A549 (cell line): Measurements from ENCODE around the gene IFITM2. TPM values are rescaled to one million over a fixed set of nuclear protein-coding genes. Genes with fewer than 3 reads are reported as not detected.
"Not testable (repeated sequence)": the region's sequence is repeated elsewhere in the genome, so short reads cannot be mapped to it uniquely, and the experiment has no call there.

ENCODE experiments used
- ATAC-seq, 2 experiments: fragments of 200-7000 bp in 1 of 2; fragments of >200 bp in 1 of 2; cut with Nextera tagmentation in 1 of 2; cut with Tn5 transposase in 1 of 2; 3 replicates each; pipeline versions ENCODE4 v1.8.0 to v1.9.1; 2018 to 2020; ENCODE audit warnings: mild to moderate bottlenecking in 1 of 2, moderate library complexity in 1 of 2
- CTCF ChIA-PET: fragments of 300-600 bp; sonication (Branson Sonifier 250); formaldehyde crosslinking; extraction: SDS; loops from one replicate; lab custom pipeline; 2021; ENCODE audit warnings: antibody characterized with exemption, inconsistent platforms; lab: Yijun Ruan, JAX
- POLR2A ChIA-PET: fragments of 350-600 bp; formaldehyde crosslinking; extraction: SDS; loops from one replicate; lab custom pipeline; 2021; ENCODE audit warnings: antibody characterized with exemption, inconsistent platforms; lab: Yijun Ruan, JAX
- DNase-seq, 2 experiments: peaks; one replicate each; pipeline versions ENCODE4 v3.0.0 to v3.0.0-alpha.2; 2011 to 2016; ENCODE audit warnings: low read depth in 1 of 2, low spot score in 1 of 2
- FAIRE-seq: peaks from 2 replicates; lab custom pipeline; 2011; peaks lifted over from hg19 to GRCh38; lab: Jason Lieb, UNC
- H3K27ac ChIP-seq, 2 experiments: fragments of >200 bp; sonication (Bioruptor Twin); formaldehyde crosslinking; 3 replicates each; pipeline ENCODE4 v1.5.1; 2016 to 2017
- H3K4me1 ChIP-seq: fragments of >200 bp; sonication (Bioruptor Twin); formaldehyde crosslinking; 3 replicates; pipeline ENCODE4 v1.6.1; 2016
- H3K4me2 ChIP-seq: fragments of >200 bp; sonication (Bioruptor Twin); formaldehyde crosslinking; 3 replicates; pipeline ENCODE4 v1.6.1; 2016
- H3K4me3 ChIP-seq: fragments of >200 bp; sonication (Bioruptor Twin); formaldehyde crosslinking; 3 replicates; pipeline ENCODE4 v1.5.1; 2016
- H3K9me3 ChIP-seq: fragments of >200 bp; sonication (Bioruptor Twin); formaldehyde crosslinking; 3 replicates; pipeline ENCODE4 v1.6.1; 2016
- BHLHE40 ChIP-seq: IDR thresholded peaks from 2 replicates; pipeline ENCODE4 v1.6.1; 2012; ENCODE audit warnings: low read depth, low read length, inconsistent platforms
- EHF ChIP-seq: fragments of 250-450 bp; sonication (Bioruptor Pico); IDR thresholded peaks from 2 replicates; pipeline ENCODE4 v1.5.0; 2020; ENCODE audit warnings: mild to moderate bottlenecking
- EHMT2 ChIP-seq: fragments of 200-600 bp; sonication (generic); IDR thresholded peaks from 2 replicates; pipeline ENCODE4 v1.6.1; 2016; ENCODE audit warnings: antibody characterized with exemption, low read depth, mild to moderate bottlenecking, moderate library complexity
- HEYL ChIP-seq: fragments of 250-450 bp; sonication (Bioruptor Pico); IDR thresholded peaks from 2 replicates; pipeline ENCODE4 v1.8.0; 2021; ENCODE audit warnings: mild to moderate bottlenecking, moderate library complexity
- HOXB13 ChIP-seq: fragments of 250-450 bp; sonication (Bioruptor Pico); IDR thresholded peaks from 2 replicates; pipeline ENCODE4 v1.5.0; 2020; ENCODE audit warnings: low read depth, mild to moderate bottlenecking, moderate library complexity
- HOXB5 ChIP-seq: fragments of 250-450 bp; sonication (Bioruptor Pico); IDR thresholded peaks from 2 replicates; pipeline ENCODE4 v1.5.0; 2020; ENCODE audit warnings: mild to moderate bottlenecking, moderate library complexity
- PBX3 ChIP-seq: IDR thresholded peaks from 2 replicates; pipeline ENCODE4 v1.6.1; 2012
- POLR2A ChIP-seq: IDR thresholded peaks from 2 replicates; pipeline ENCODE4 v1.6.1; 2012; ENCODE audit warnings: mild to moderate bottlenecking, low read length
- REST ChIP-seq: fragments of 200-600 bp; sonication (generic); IDR thresholded peaks from 2 replicates; pipeline ENCODE4 v1.6.1; 2016; ENCODE audit warnings: antibody characterized with exemption, mild to moderate bottlenecking, moderate library complexity
- SMC3 ChIP-seq: fragments of >200 bp; sonication (Bioruptor Twin); formaldehyde crosslinking; IDR thresholded peaks from 3 replicates; pipeline ENCODE4 v1.6.1; 2018; ENCODE audit warnings: inconsistent platforms
- ZNF302 ChIP-seq: fragments of 250-450 bp; sonication (Bioruptor Pico); IDR thresholded peaks from 2 replicates; pipeline ENCODE4 v1.9.0; 2021; ENCODE audit warnings: inconsistent platforms, mild to moderate bottlenecking, moderate library complexity
- ZSCAN20 ChIP-seq: fragments of 250-450 bp; sonication (Bioruptor Pico); IDR thresholded peaks from 2 replicates; pipeline ENCODE4 v1.8.0; 2022; ENCODE audit warnings: mild to moderate bottlenecking, moderate library complexity
- WGBS: methylation state at CpG from one replicate; pipeline ENCODE4 v1.1.6; 2017; ENCODE audit errors: missing lambda C conversion rate; 5-methylcytosine and 5-hydroxymethylcytosine counted together
- polyA plus RNA-seq, 4 experiments: library from polyadenylated mRNA; depleted of rRNA in 3 of 4; stranded (reverse); fragments of >200 nt; fragmentation: RNase III in 1 of 4; extraction: RNeasy Plus Mini Kit Qiagen cat#74134 plus additional on column Dnase treatment in 1 of 4; gene quantifications; 2 replicates in 3 of 4; 3 replicates in 1 of 4; pipeline ENCODE4 v1.2.3, GENCODE V29; 2011 to 2017

IFITM2 gene
- polyA plus RNA-seq, 2 of the 4 experiments (the other 2 are of a cell fraction) = 36.4 to 43.6 TPM

GRCh38 chr11:350033-350722 is 42.6 kb downstream of the IFITM2 start:
- H3K9me3 ChIP-seq, FAIRE-seq, POLR2A ChIA-PET, H3K4me3 ChIP-seq, DNase-seq, H3K4me2 ChIP-seq, CTCF ChIA-PET, ATAC-seq: not testable (repeated sequence)
- WGBS = 87% methylated on average over 15 of the region's 16 CpGs
- peak overlapping the region in 1 of 2 experiments; percentile 10; a peak in 1 of 6 replicates for H3K27ac ChIP-seq
- peaks cover 15% of the 10 kb centered on the region for H3K4me1 ChIP-seq

- POLR2A ChIA-PET = no interaction called here
- Histone ChIP-seq H3K4me2 (no peak overlapping the region), H3K9me3 (no peaks in the 10 kb centered on the region), H3K4me1 (peaks cover 21% of the 10 kb centered on the region), H3K27ac (peak overlapping the region in 1 of 2 experiments; percentile 10; a peak in 1 of 6 replicates), H3K4me3 (no peak overlapping the region)
- ATAC-seq = no peak
- no peak for FAIRE-seq
- DNase-seq = no peak
- WGBS = 80% methylated on average over 18 of the region's 18 CpGs
- CTCF ChIA-PET = no interaction called here
- TF ChIP-seq POLR2A (no peak), SMC3 (no peak), PBX3 (no peak), BHLHE40 (no peak)
Observed at GRCh38 chr11:350723-351255, 43.2 kb downstream of the IFITM2 start.

- no peak for DNase-seq
- peaks cover 21% of the 10 kb centered on the region for H3K4me1 ChIP-seq
- ChIA-PET CTCF (interaction anchor here (2.4 kb wide), 1 partner anchor 46 kb away, joined by 12 read pairs; no protein-coding TSS in a partner anchor), POLR2A (no interaction called here)
- WGBS = 92% methylated on average over 14 of the region's 14 CpGs
- no peak for ATAC-seq
- no peak for FAIRE-seq
- TF ChIP-seq EHMT2 (no peak), ZNF302 (CRISPR knock-in tag) (no peak)
- no peak overlapping the region for H3K4me2 ChIP-seq
- H3K27ac ChIP-seq = no peak overlapping the region; a peak in 1 of 6 replicates
- H3K9me3 ChIP-seq = no peaks in the 10 kb centered on the region
- H3K4me3 ChIP-seq = no peak overlapping the region
Observed at GRCh38 chr11:351411-351810, 43.8 kb downstream of the IFITM2 start.

- POLR2A ChIA-PET = no interaction called here
- Histone ChIP-seq H3K27ac (peak overlapping the region in 1 of 2 experiments; percentile 79; a peak in 4 of 6 replicates), H3K4me1 (peaks cover 21% of the 10 kb centered on the region), H3K9me3 (no peaks in the 10 kb centered on the region), H3K4me2 (no peak overlapping the region), H3K4me3 (no peak overlapping the region)
- CTCF ChIA-PET = interaction anchor here (1.3 to 2.4 kb wide), 3 partner anchors 9 to 47 kb away, joined by 4 to 12 read pairs (median 5); no protein-coding TSS in a partner anchor
- DNase-seq (no peak), ATAC-seq (no peak), FAIRE-seq (no peak)
- TF ChIP-seq HEYL (CRISPR knock-in tag) (0 out of 2 replicates have a peak, but pooled peaks have one; percentile 53), HOXB13 (peak; percentile 63; the same call in 1 of the 2 replicates), ZSCAN20 (CRISPR knock-in tag) (peak; percentile 77; the same call in 1 of the 2 replicates), HOXB5 (CRISPR knock-in tag) (peak; percentile 65; the same call in 1 of the 2 replicates), EHF (CRISPR knock-in tag) (peak; percentile 92), REST (no peak)
- 94% methylated on average over 12 of the region's 12 CpGs for WGBS
Observed at GRCh38 chr11:352456-353031, 44.9 kb downstream of the IFITM2 start.
